Stomach (tissue), 9 donors: ENCODE measurements around the gene CISD3. TPM values are rescaled to one million over a fixed set of nuclear protein-coding genes. Genes with fewer than 3 reads are reported as not detected.
A peak's percentile ranks its signal among the peaks of the same experiment; 100 is the strongest.

Experiments
- DNase-seq, 2 donors: peaks; one replicate each; pipeline versions ENCODE4 v3.0.0 to v3.0.0-alpha.2; 2013 to 2019
- H3K27ac ChIP-seq, 5 donors: fragments of 200-600 bp in 4 of 5; sonication (generic) in 4 of 5; one replicate each; pipeline ENCODE4 v1.5.1; 2013 to 2019; ENCODE audit warnings: mild to moderate bottlenecking in 1 of 5, moderate library complexity in 1 of 5
- H3K27me3 ChIP-seq, 3 donors: fragments of 200-600 bp; sonication (generic); one replicate each; pipeline ENCODE4 v1.5.1; 2017 to 2019; ENCODE audit warnings: mixed run types in 1 of 3
- H3K36me3 ChIP-seq, 4 donors: fragments of 200-600 bp; sonication (generic); 1 replicate in 3 of 4; 2 replicates in 1 of 4; pipeline ENCODE4 v1.5.1; 2016 to 2019
- H3K4me1 ChIP-seq, 4 donors: fragments of 200-600 bp; sonication (generic); one replicate each; pipeline ENCODE4 v1.5.1; 2016 to 2019
- H3K4me3 ChIP-seq, 4 donors: fragments of 200-600 bp; sonication (generic) in 3 of 4; one replicate each; pipeline ENCODE4 v1.5.1; 2016 to 2019; ENCODE audit warnings: mild to moderate bottlenecking in 1 of 4
- H3K9me3 ChIP-seq, 4 donors: fragments of 200-600 bp; sonication (generic); one replicate each; pipeline ENCODE4 v1.5.1; 2016 to 2019
- EP300 ChIP-seq: sonication (generic); formaldehyde crosslinking; IDR thresholded peaks from one replicate; pipeline ENCODE4 v1.6.1; 2017; ENCODE audit warnings: antibody characterized with exemption
- POLR2A ChIP-seq, 4 donors: fragments of 450-650 bp; IDR thresholded peaks; one replicate each; pipeline ENCODE4 v1.6.1; 2016; ENCODE audit warnings: antibody characterized with exemption in 4 of 4, control low read depth in 2 of 4, mild to moderate bottlenecking in 1 of 4, moderate library complexity in 1 of 4
- POLR2AphosphoS5 ChIP-seq, 3 donors: sonication (generic); formaldehyde crosslinking; IDR thresholded peaks; one replicate each; pipeline ENCODE4 v1.6.1; 2016; ENCODE audit warnings: antibody characterized with exemption in 3 of 3
- WGBS, 5 donors: extraction: QIAGEN DNeasy Blood & Tissue Kit in 3 of 5; methylation state at CpG; one replicate each; pipeline versions ENCODE4 v1.1.5 to v1.1.7; 2013 to 2018; 5-methylcytosine and 5-hydroxymethylcytosine counted together
- intact Hi-C: fragments of 100-400 bp; cut with DNase I; formaldehyde crosslinking; loops from one replicate; pipeline ENCODE4 v1.15.1; 2023; ENCODE audit warnings: low total_unique reads
- polyA plus RNA-seq, 3 donors: library from polyadenylated mRNA; stranded (reverse); fragments of 200-250 nt; gene quantifications; one replicate each; pipeline ENCODE4 v1.2.3, GENCODE V29; 2013
- total RNA-seq, 5 donors: library from RNA; depleted of rRNA; stranded (reverse); fragments of >200 nt; gene quantifications; one replicate each; pipeline versions ENCODE4 v1.1.0 to v1.2.3, GENCODE V29; 2014 to 2016
- TF ChIP-seq, protein P1 (sequence below), 7 experiments: fragments of 450-650 bp in 4 of 7; fragments of 200-600 bp in 3 of 7; sonication (generic) in 3 of 7; IDR thresholded peaks; one replicate each; pipeline ENCODE4 v1.5.1; 2016 to 2019; ENCODE audit warnings: antibody characterized with exemption in 7 of 7, control low read depth in 2 of 7, mild to moderate bottlenecking in 1 of 7
- donor health status: healthy with polysubstance abuse.
- donor health status: Bipolar disorder and iron deficiency.
- donor health status: healthy.

The CISD3 gene
- total and polyA plus RNA-seq, 8 donors = 4.0 to 79.9 (median 33.7) TPM

DNA sequence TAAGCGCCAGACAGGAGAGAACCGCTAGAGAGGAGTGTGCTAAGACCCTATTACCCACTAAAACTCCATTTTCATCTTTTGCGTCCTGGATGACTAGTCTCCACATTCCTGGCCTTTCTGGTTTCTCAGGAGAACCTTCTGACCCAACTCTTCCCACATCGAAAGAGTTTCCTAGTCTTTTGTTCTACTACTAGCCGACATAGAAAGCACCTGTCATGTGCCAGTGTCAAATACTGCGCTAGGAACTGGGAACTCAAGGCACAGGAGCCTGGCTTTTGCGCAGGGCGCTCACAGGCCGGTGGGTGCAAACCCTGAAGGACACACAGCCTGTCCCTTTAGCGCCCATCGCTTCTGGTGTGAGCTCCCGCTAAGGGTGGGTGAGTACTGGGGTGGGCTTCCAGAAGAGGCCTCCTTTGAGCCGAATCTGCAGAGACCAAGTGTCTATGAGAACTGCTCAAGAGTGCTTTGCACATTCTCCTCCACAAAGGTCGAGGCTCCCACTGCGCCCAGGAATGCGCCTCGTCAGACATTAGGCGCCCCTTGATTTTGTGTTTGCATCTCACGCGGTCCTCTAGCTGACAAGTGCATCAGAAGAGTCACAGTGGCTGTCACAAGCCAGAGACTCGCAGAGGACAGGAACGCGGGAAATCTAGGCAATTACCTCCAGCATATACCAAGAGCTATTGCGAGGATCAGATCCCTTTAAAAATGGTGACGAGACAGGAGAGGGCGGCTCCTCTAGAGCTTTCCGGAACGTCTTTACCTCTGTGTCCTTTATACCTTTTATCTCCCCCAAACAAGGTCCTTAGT is 20.4 kb downstream of the CISD3 start:
- Histone ChIP-seq H3K9me3 (no peaks in the 10 kb centered on the region), H3K27me3 (peaks cover 0 to 45% (median 15%) of the 10 kb centered on the region in 3 donors), H3K27ac (peak overlapping the region; percentile 89 to 94 (median 93)), H3K36me3 (peaks cover 9 to 17% (median 12%) of the 10 kb centered on the region in 4 donors), H3K4me3 (peak overlapping the region; percentile 83 to 98 (median 86)), H3K4me1 (peaks cover 65 to 87% (median 80%) of the 10 kb centered on the region in 4 donors)
- 22 to 38% (median 27%) methylated on average over 25 to 28 of the region's 28 CpGs for WGBS, 5 donors
- TF ChIP-seq POLR2AphosphoS5 (IDR thresholded peaks at IDR 0.05) = no peak
- TF ChIP-seq POLR2A (IDR thresholded peaks at IDR 0.05) = no peak
- TF ChIP-seq, protein P1, sequence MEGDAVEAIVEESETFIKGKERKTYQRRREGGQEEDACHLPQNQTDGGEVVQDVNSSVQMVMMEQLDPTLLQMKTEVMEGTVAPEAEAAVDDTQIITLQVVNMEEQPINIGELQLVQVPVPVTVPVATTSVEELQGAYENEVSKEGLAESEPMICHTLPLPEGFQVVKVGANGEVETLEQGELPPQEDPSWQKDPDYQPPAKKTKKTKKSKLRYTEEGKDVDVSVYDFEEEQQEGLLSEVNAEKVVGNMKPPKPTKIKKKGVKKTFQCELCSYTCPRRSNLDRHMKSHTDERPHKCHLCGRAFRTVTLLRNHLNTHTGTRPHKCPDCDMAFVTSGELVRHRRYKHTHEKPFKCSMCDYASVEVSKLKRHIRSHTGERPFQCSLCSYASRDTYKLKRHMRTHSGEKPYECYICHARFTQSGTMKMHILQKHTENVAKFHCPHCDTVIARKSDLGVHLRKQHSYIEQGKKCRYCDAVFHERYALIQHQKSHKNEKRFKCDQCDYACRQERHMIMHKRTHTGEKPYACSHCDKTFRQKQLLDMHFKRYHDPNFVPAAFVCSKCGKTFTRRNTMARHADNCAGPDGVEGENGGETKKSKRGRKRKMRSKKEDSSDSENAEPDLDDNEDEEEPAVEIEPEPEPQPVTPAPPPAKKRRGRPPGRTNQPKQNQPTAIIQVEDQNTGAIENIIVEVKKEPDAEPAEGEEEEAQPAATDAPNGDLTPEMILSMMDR (IDR thresholded peaks at IDR 0.05) = no peak
- no peak for TF ChIP-seq EP300
- intact Hi-C loops = no loop called here
- no peak for DNase-seq

DNA sequence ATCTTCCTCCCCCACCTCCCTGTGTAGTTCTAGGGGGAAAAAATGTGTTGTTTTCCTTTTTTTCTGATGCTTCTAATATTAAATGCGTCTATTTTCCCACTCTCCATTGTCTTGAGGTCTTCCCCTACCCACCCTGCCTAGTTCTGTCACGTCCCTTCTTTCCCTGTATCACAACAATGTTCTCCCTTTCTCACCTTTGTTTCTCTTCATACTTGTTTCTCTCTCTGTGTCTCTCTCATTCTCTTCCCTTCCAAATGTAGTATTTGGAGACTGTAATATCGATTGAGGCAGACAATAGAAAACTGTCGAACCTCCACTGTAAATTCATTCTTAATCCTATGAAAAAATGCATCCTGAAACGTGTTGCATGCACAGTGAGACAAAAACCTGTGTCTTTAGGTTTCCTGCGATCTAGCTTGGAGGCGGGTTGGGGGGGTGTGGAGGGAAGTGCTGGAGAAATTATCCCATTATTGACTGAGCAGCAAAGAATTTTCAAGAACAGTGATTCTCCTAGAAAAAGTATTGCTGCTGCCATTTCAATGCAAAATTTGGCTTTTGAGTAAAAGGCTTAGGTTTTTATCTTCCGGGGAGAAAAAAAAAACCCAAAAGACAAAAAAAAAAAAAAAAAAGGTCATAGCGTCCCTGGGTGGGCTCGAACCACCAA is 21.1 kb downstream of the CISD3 start:
- WGBS, 5 donors = 1 to 6% (median 4%) methylated on average over 10 of the region's 10 CpGs
- peaks cover 0 to 45% (median 15%) of the 10 kb centered on the region in 3 donors for H3K27me3 ChIP-seq
- TF ChIP-seq, protein P1 (IDR thresholded peaks at IDR 0.05) = no peak
- TF ChIP-seq POLR2AphosphoS5 (IDR thresholded peaks at IDR 0.05) (no peak), EP300 (no peak), POLR2A (IDR thresholded peaks at IDR 0.05) (no peak)
- H3K4me3 ChIP-seq = peak overlapping the region; percentile 71 to 98 (median 90)
- peaks cover 57 to 80% (median 73%) of the 10 kb centered on the region in 4 donors for H3K4me1 ChIP-seq
- H3K27ac ChIP-seq = peak overlapping the region in 4 of 5 donors; percentile 90 to 94 (median 93)
- H3K36me3 ChIP-seq = peaks cover 14 to 24% (median 20%) of the 10 kb centered on the region in 4 donors
- no peak for DNase-seq
- H3K9me3 ChIP-seq = no peaks in the 10 kb centered on the region
- intact Hi-C loops = no loop called here

DNA sequence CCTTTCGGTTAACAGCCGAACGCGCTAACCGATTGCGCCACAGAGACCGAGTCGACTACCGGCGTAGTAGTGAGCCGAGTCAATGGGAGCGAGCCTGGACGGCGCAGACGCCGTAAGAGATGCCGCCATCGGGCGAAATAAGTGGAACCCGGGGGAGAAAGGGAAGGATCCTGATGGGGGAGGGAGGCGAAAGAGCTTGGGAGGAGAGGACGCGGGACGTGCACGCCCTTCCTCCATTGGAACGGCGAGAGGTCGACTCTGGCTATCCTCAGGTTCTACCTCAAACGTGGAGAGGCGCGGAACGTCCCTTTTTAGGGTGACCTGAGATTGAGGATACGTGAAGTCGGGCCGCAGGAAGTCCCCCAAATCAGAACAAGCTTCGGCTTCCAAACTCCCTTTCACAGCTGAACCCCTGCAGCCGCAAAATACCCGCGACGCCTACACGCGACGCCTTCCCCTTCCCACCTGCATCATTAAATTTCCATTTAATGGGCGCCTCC is 21.7 kb downstream of the CISD3 start:
- H3K27me3 ChIP-seq = peaks cover 0 to 39% (median 15%) of the 10 kb centered on the region in 3 donors
- no peak for TF ChIP-seq POLR2A (IDR thresholded peaks at IDR 0.05)
- TF ChIP-seq POLR2AphosphoS5 (IDR thresholded peaks at IDR 0.05) = peak; percentile 28 to 79 (median 38)
- H3K4me1 ChIP-seq = peaks cover 51 to 74% (median 67%) of the 10 kb centered on the region in 4 donors
- peak; percentile 84 to 96 for DNase-seq
- intact Hi-C loops = no loop called here
- H3K36me3 ChIP-seq = peaks cover 19 to 30% (median 25%) of the 10 kb centered on the region in 4 donors
- no peaks in the 10 kb centered on the region for H3K9me3 ChIP-seq
- H3K27ac ChIP-seq = peak overlapping the region; percentile 77 to 94 (median 93)
- 0 to 1% (median 0%) methylated on average over 43 to 44 of the region's 44 CpGs for WGBS, 5 donors
- H3K4me3 ChIP-seq = peak overlapping the region; percentile 71 to 98 (median 90)

DNA sequence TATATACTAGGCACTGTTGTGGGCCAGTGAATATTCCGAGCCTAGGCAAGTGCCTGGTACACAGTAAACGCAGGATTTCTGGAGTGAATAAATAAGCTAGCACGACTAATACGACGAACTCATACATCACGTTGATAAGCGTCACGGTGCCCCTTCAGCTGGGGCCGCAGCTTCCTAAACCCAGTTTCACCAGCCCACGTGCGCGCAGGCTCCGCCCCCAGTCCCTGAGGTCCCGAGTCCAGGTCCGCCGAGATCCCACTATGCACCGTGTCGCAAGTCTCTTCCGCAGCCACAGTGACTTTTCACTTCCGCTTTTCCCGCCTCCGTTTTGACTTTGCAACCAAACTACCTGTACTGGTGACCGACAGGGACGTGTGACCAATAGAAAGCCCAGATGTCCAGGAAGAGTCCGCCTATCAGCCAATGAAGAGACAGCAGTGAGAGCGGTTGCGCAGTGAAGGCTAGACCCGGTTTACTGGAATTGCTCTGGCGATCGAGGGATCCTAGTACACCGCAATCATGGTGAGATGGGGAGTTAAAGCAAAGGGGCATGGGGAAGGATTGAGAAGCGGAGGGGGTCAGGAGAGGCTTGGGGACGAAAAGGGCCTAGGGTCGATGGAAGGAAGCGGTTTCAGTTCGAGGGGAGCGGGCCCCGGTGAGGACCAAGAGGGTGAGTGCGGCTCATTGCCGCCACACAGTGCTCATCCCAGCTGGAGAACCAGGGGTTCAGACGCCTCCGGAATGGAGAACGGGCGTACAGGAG is 22.3 kb downstream of the CISD3 start, which contains the start of gene PSMB3:
PSMB3 (plus strand) TSS at position 434 of the 763 bp plus-strand sequence; CDS start at position 520, 86 bp downstream.
- WGBS, 5 donors = 0 to 1% (median 0%) methylated on average over 32 to 44 of the region's 44 CpGs
- peak; percentile 97 to 99 for DNase-seq
- Histone ChIP-seq H3K4me1 (peaks cover 45 to 68% (median 61%) of the 10 kb centered on the region in 4 donors), H3K4me3 (peak within 1 kb of the TSS; percentile 71 to 98 (median 90)), H3K27me3 (peaks cover 0 to 33% (median 15%) of the 10 kb centered on the region in 3 donors), H3K9me3 (no peaks in the 10 kb centered on the region), H3K36me3 (peaks cover 25 to 37% (median 32%) of the 10 kb centered on the region in 4 donors), H3K27ac (peak within 1 kb of the TSS; percentile 85 to 94 (median 93))
- intact Hi-C loops = no loop called here
- TF ChIP-seq, protein P1 (IDR thresholded peaks at IDR 0.05) = peak in 1 of 7 experiments; percentile 9
- TF ChIP-seq POLR2AphosphoS5 (IDR thresholded peaks at IDR 0.05) (peak; percentile 54 to 92 (median 75)), EP300 (no peak), POLR2A (IDR thresholded peaks at IDR 0.05) (peak in 2 of 4 donors; percentile 7 to 39)
